Stomach (tissue), 9 donors: Measurements from ENCODE around the gene PFDN5. TPM values are rescaled to one million over a fixed set of nuclear protein-coding genes. Genes with fewer than 3 reads are reported as not detected.
A peak's percentile ranks its signal among the peaks of the same experiment; 100 is the strongest.

Experiments used
- DNase-seq, 2 donors: peaks; one replicate each; pipeline versions ENCODE4 v3.0.0 to v3.0.0-alpha.2; 2013 to 2019
- H3K27ac ChIP-seq, 5 donors: fragments of 200-600 bp in 4 of 5; sonication (generic) in 4 of 5; one replicate each; pipeline ENCODE4 v1.5.1; 2013 to 2019; ENCODE audit warnings: mild to moderate bottlenecking in 1 of 5, moderate library complexity in 1 of 5
- H3K27me3 ChIP-seq, 3 donors: fragments of 200-600 bp; sonication (generic); one replicate each; pipeline ENCODE4 v1.5.1; 2017 to 2019; ENCODE audit warnings: mixed run types in 1 of 3
- H3K36me3 ChIP-seq, 4 donors: fragments of 200-600 bp; sonication (generic); 1 replicate in 3 of 4; 2 replicates in 1 of 4; pipeline ENCODE4 v1.5.1; 2016 to 2019
- H3K4me1 ChIP-seq, 4 donors: fragments of 200-600 bp; sonication (generic); one replicate each; pipeline ENCODE4 v1.5.1; 2016 to 2019
- H3K4me3 ChIP-seq, 4 donors: fragments of 200-600 bp; sonication (generic) in 3 of 4; one replicate each; pipeline ENCODE4 v1.5.1; 2016 to 2019; ENCODE audit warnings: mild to moderate bottlenecking in 1 of 4
- H3K9me3 ChIP-seq, 4 donors: fragments of 200-600 bp; sonication (generic); one replicate each; pipeline ENCODE4 v1.5.1; 2016 to 2019
- CTCF ChIP-seq, 7 experiments: fragments of 450-650 bp in 4 of 7; fragments of 200-600 bp in 3 of 7; sonication (generic) in 3 of 7; IDR thresholded peaks; one replicate each; pipeline ENCODE4 v1.5.1; 2016 to 2019; ENCODE audit warnings: antibody characterized with exemption in 7 of 7, control low read depth in 2 of 7, mild to moderate bottlenecking in 1 of 7
- EP300 ChIP-seq: sonication (generic); formaldehyde crosslinking; IDR thresholded peaks from one replicate; pipeline ENCODE4 v1.6.1; 2017; ENCODE audit warnings: antibody characterized with exemption
- POLR2A ChIP-seq, 4 donors: fragments of 450-650 bp; IDR thresholded peaks; one replicate each; pipeline ENCODE4 v1.6.1; 2016; ENCODE audit warnings: antibody characterized with exemption in 4 of 4, control low read depth in 2 of 4, mild to moderate bottlenecking in 1 of 4, moderate library complexity in 1 of 4
- POLR2AphosphoS5 ChIP-seq, 3 donors: sonication (generic); formaldehyde crosslinking; IDR thresholded peaks; one replicate each; pipeline ENCODE4 v1.6.1; 2016; ENCODE audit warnings: antibody characterized with exemption in 3 of 3
- WGBS, 5 donors: extraction: QIAGEN DNeasy Blood & Tissue Kit in 3 of 5; methylation state at CpG; one replicate each; pipeline versions ENCODE4 v1.1.5 to v1.1.7; 2013 to 2018; 5-methylcytosine and 5-hydroxymethylcytosine counted together
- intact Hi-C: fragments of 100-400 bp; cut with DNase I; formaldehyde crosslinking; loops from one replicate; pipeline ENCODE4 v1.15.1; 2023; ENCODE audit warnings: low total_unique reads
- polyA plus RNA-seq, 3 donors: library from polyadenylated mRNA; stranded (reverse); fragments of 200-250 nt; gene quantifications; one replicate each; pipeline ENCODE4 v1.2.3, GENCODE V29; 2013
- total RNA-seq, 5 donors: library from RNA; depleted of rRNA; stranded (reverse); fragments of >200 nt; gene quantifications; one replicate each; pipeline versions ENCODE4 v1.1.0 to v1.2.3, GENCODE V29; 2014 to 2016
- donor health status: healthy with polysubstance abuse.
- donor health status: Bipolar disorder and iron deficiency.
- donor health status: healthy.

The PFDN5 gene
- total and polyA plus RNA-seq, 8 donors, result 207 to 1,886 (median 560) TPM

- H3K9me3 ChIP-seq, result no peaks in the 10 kb centered on the region
- 4 to 11% (median 5%) methylated on average over 16 to 19 of the region's 19 CpGs for WGBS, 5 donors
- H3K27me3 ChIP-seq, result no peaks in the 10 kb centered on the region
- H3K4me1 ChIP-seq, result peaks cover 23 to 45% (median 31%) of the 10 kb centered on the region in 4 donors
- DNase-seq, result peak; percentile 48 to 59
- peak overlapping the region; percentile 85 to 95 (median 92) for H3K27ac ChIP-seq
- H3K36me3 ChIP-seq, result peaks cover 9 to 33% (median 28%) of the 10 kb centered on the region in 4 donors
- intact Hi-C loops, result no loop called here
- no peak for TF ChIP-seq POLR2A (IDR thresholded peaks at IDR 0.05)
- TF ChIP-seq POLR2AphosphoS5 (IDR thresholded peaks at IDR 0.05), result no peak
- TF ChIP-seq CTCF (IDR thresholded peaks at IDR 0.05), result no peak
- no peak for TF ChIP-seq EP300
- H3K4me3 ChIP-seq, result peak overlapping the region; percentile 74 to 95 (median 78)
Measured at GRCh38 chr12:53252349-53252916, 42.9 kb upstream of the PFDN5 start.

GRCh38 chr12:53253298-53253697 is 42.0 kb upstream of the PFDN5 start:
- TF ChIP-seq POLR2A (IDR thresholded peaks at IDR 0.05) (no peak), EP300 (no peak), POLR2AphosphoS5 (IDR thresholded peaks at IDR 0.05) (no peak), CTCF (IDR thresholded peaks at IDR 0.05) (no peak)
- intact Hi-C loops, result no loop called here
- H3K27ac ChIP-seq, result peak overlapping the region in 2 of 5 donors; percentile 90 to 92

GRCh38 chr12:53254816-53255545 is 40.4 kb upstream of the PFDN5 start:
- Histone ChIP-seq H3K36me3 (peaks cover 9 to 33% (median 28%) of the 10 kb centered on the region in 4 donors), H3K27ac (no peak overlapping the region), H3K4me1 (peaks cover 23 to 44% (median 31%) of the 10 kb centered on the region in 4 donors), H3K27me3 (no peaks in the 10 kb centered on the region), H3K4me3 (no peak overlapping the region), H3K9me3 (no peaks in the 10 kb centered on the region)
- TF ChIP-seq EP300 (no peak), CTCF (IDR thresholded peaks at IDR 0.05) (no peak), POLR2AphosphoS5 (IDR thresholded peaks at IDR 0.05) (no peak), POLR2A (IDR thresholded peaks at IDR 0.05) (no peak)
- DNase-seq, result no peak
- WGBS, 5 donors, result 86 to 100% (median 91%) methylated on average over 1 of the region's 1 CpG
- intact Hi-C loops, result no loop called here

More at GRCh38 chr12:53253298-53253697, 42.0 kb upstream of the PFDN5 start:
- Histone ChIP-seq H3K36me3 (peaks cover 9 to 33% (median 28%) of the 10 kb centered on the region in 4 donors), H3K9me3 (no peaks in the 10 kb centered on the region), H3K27me3 (no peaks in the 10 kb centered on the region), H3K4me3 (peak overlapping the region; percentile 74 to 95 (median 78)), H3K4me1 (peaks cover 23 to 45% (median 31%) of the 10 kb centered on the region in 4 donors)
- WGBS, 5 donors, result 83 to 95% (median 89%) methylated on average over 4 to 13 of the region's 13 CpGs
- no peak for DNase-seq

GRCh38 chr12:53255996-53256395 is 39.3 kb upstream of the PFDN5 start:
- Histone ChIP-seq H3K4me3 (no peak overlapping the region), H3K27me3 (no peaks in the 10 kb centered on the region), H3K36me3 (peaks cover 9 to 33% (median 28%) of the 10 kb centered on the region in 4 donors), H3K9me3 (no peaks in the 10 kb centered on the region), H3K4me1 (peaks cover 20 to 34% (median 25%) of the 10 kb centered on the region in 4 donors), H3K27ac (no peak overlapping the region)
- intact Hi-C loops, result no loop called here
- DNase-seq, result no peak
- TF ChIP-seq CTCF (IDR thresholded peaks at IDR 0.05), result no peak
- no peak for TF ChIP-seq POLR2AphosphoS5 (IDR thresholded peaks at IDR 0.05)
- TF ChIP-seq POLR2A (IDR thresholded peaks at IDR 0.05), result no peak
- TF ChIP-seq EP300, result no peak
- WGBS, 5 donors, result 81 to 93% (median 87%) methylated on average over 3 of the region's 3 CpGs
